ENCODE data around the gene PNKD. TPM values are rescaled to one million over a fixed set of nuclear protein-coding genes. Genes with fewer than 3 reads are reported as not detected.

Gene PNKD
- total RNA-seq, 1 donor from 2014 or later = 45.0 TPM

GRCh38 chr2:218344755-218345417 lies 74.6 kb downstream of the PNKD start:
- no peaks in the 10 kb centered on the region for H3K36me3 Mint-ChIP-seq (ENCODE audit: unreplicated experiment)
- H3K27me3 Mint-ChIP-seq (ENCODE audit: unreplicated experiment) = no peaks in the 10 kb centered on the region
- no peak overlapping the region for H3K27ac Mint-ChIP-seq (ENCODE audit: unreplicated experiment)
- H3K4me3 Mint-ChIP-seq (ENCODE audit: unreplicated experiment) = no peak overlapping the region
- H3K4me1 Mint-ChIP-seq (ENCODE audit: unreplicated experiment) = peaks cover 18% of the 10 kb centered on the region
- TF ChIP-seq CTCF (IDR thresholded peaks at IDR 0.05) = no peak
- H3K9me3 Mint-ChIP-seq (ENCODE audit: unreplicated experiment) = no peaks in the 10 kb centered on the region
- no peak for DNase-seq (ENCODE audit: extremely low spot score, unreplicated experiment)

GRCh38 chr2:218345491-218346236 lies 75.3 kb downstream of the PNKD start:
- Mint-ChIP-seq H3K4me1 (ENCODE audit: unreplicated experiment) (peaks cover 18% of the 10 kb centered on the region), H3K27me3 (ENCODE audit: unreplicated experiment) (no peaks in the 10 kb centered on the region), H3K27ac (ENCODE audit: unreplicated experiment) (no peak overlapping the region), H3K36me3 (ENCODE audit: unreplicated experiment) (no peaks in the 10 kb centered on the region), H3K4me3 (ENCODE audit: unreplicated experiment) (no peak overlapping the region), H3K9me3 (ENCODE audit: unreplicated experiment) (no peaks in the 10 kb centered on the region)
- TF ChIP-seq CTCF (IDR thresholded peaks at IDR 0.05) = no peak
- no peak for DNase-seq (ENCODE audit: extremely low spot score, unreplicated experiment)

DNA sequence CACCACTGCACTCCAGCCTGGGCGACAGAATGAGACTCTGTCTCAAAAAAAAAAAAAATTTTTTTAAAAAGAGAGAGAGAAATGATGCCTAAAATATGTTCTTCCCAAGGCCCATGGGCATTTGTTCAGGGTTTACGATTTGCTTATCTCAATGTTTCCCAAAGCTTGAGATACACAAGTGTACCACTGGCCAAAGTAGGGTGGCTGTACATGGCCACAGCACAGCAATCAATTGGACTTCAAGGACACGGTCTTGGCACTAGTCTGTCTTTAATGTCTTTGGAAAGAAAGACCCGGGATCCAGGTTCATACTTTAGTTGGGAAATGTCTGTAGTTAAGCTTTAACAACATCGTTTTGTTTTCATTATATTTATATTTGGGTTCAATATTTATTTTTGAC lies 76.9 kb downstream of the PNKD start:
- H3K4me3 Mint-ChIP-seq (ENCODE audit: unreplicated experiment) = no peak overlapping the region
- TF ChIP-seq CTCF (IDR thresholded peaks at IDR 0.05) = no peak
- peaks cover 6% of the 10 kb centered on the region for H3K9me3 Mint-ChIP-seq (ENCODE audit: unreplicated experiment)
- no peak overlapping the region for H3K27ac Mint-ChIP-seq (ENCODE audit: unreplicated experiment)
- peaks cover 18% of the 10 kb centered on the region for H3K4me1 Mint-ChIP-seq (ENCODE audit: unreplicated experiment)
- no peaks in the 10 kb centered on the region for H3K27me3 Mint-ChIP-seq (ENCODE audit: unreplicated experiment)
- H3K36me3 Mint-ChIP-seq (ENCODE audit: unreplicated experiment) = peaks cover 3% of the 10 kb centered on the region
- no peak for DNase-seq (ENCODE audit: extremely low spot score, unreplicated experiment)

DNA sequence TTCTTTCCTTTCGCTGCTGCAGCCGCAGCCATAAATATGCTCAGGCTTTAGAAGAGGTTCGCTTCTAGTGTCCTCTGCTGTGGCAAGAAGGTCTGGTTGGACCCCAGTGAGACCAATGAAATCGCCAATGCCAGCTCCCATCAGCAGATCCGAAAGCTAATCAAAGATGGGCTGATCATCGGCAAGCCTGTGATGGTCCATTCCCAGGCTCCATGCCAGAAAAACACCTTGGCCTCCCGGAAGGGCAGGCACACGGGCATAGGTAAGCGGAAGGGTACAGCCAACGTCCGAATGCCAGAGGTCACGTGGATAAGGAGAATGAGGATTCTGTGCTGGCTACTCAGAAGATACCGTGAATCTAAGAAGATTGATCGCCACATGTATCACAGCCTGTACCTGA lies 83.7 kb downstream of the PNKD start:
- TF ChIP-seq CTCF (IDR thresholded peaks at IDR 0.05) = no peak
- Mint-ChIP-seq H3K27me3 (ENCODE audit: unreplicated experiment) (no peaks in the 10 kb centered on the region), H3K27ac (ENCODE audit: unreplicated experiment) (no peak overlapping the region), H3K9me3 (ENCODE audit: unreplicated experiment) (peaks cover 13% of the 10 kb centered on the region), H3K4me1 (ENCODE audit: unreplicated experiment) (peaks cover 7% of the 10 kb centered on the region), H3K36me3 (ENCODE audit: unreplicated experiment) (peaks cover 3% of the 10 kb centered on the region), H3K4me3 (ENCODE audit: unreplicated experiment) (no peak overlapping the region)
- DNase-seq (ENCODE audit: extremely low spot score, unreplicated experiment) = no peak

DNA sequence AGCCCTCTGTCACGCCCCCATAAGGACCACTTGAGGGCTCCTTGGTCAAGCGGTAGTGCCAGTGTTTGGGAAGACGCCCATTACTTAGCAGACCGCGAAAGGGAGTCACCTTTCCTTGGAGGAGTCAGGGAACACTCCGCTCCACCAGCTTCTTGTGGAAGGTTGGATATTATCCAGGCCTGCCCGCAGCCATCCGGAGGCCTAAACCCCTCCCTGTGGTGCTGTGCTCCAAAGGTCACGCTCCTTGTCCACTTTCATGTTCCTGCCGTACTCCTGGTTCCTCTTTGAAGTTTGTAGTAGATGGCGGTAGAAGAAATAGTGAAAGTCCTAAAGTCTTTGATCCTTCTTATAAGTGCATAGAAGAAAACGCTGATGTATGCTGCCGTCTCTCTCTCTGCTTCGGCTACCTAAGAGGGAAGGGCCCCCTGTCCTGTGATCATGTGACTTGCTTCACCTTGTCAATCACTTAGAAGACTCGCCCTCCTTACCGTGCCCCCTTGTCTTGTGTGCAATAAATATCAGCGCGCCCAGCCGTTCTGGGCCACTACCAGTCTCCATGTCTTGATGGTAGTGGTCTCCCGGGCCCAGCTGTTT lies 84.6 kb downstream of the PNKD start:
- no peaks in the 10 kb centered on the region for H3K27me3 Mint-ChIP-seq (ENCODE audit: unreplicated experiment)
- H3K36me3 Mint-ChIP-seq (ENCODE audit: unreplicated experiment) = peaks cover 3% of the 10 kb centered on the region
- H3K4me3 Mint-ChIP-seq (ENCODE audit: unreplicated experiment) = no peak overlapping the region
- DNase-seq (ENCODE audit: extremely low spot score, unreplicated experiment) = no peak
- H3K4me1 Mint-ChIP-seq (ENCODE audit: unreplicated experiment) = peaks cover 9% of the 10 kb centered on the region
- H3K9me3 Mint-ChIP-seq (ENCODE audit: unreplicated experiment) = peaks cover 13% of the 10 kb centered on the region
- H3K27ac Mint-ChIP-seq (ENCODE audit: unreplicated experiment) = no peak overlapping the region
- TF ChIP-seq CTCF (IDR thresholded peaks at IDR 0.05) = no peak
